Pancreas (tissue), 10 donors: ENCODE data around the gene MAMDC4. TPM values are rescaled to one million over a fixed set of nuclear protein-coding genes. Genes with fewer than 3 reads are reported as not detected.
A peak's percentile ranks its signal among the peaks of the same experiment; 100 is the strongest.
"Not testable (repeated sequence)": the region's sequence is repeated elsewhere in the genome, so short reads cannot be mapped to it uniquely, and the experiment has no call there.

Experiments used
- ATAC-seq, 4 donors: fragments of 200-7000 bp; cut with Tn5 transposase; one replicate each; pipeline versions ENCODE4 v1.8.0 to v1.9.1; 2020; ENCODE audit warnings: mild to moderate bottlenecking in 4 of 4, moderate library complexity in 4 of 4
- DNase-seq, 6 donors: peaks; one replicate each; pipeline ENCODE4 v3.0.0-alpha.2; 2020
- FAIRE-seq: peaks from 2 replicates; lab custom pipeline; 2012; peaks lifted over from hg19 to GRCh38; lab: Jason Lieb, UNC
- H3K27ac ChIP-seq, 4 donors: fragments of 200-600 bp; sonication (generic); 1 replicate in 3 of 4; 2 replicates in 1 of 4; pipeline versions ENCODE4 v1.5.0 to v1.8.0; 2020
- H3K27me3 ChIP-seq, 4 donors: fragments of 200-600 bp; one replicate each; pipeline ENCODE4 v1.8.0; 2021
- H3K36me3 ChIP-seq, 3 donors: fragments of 200-600 bp; sonication (generic) in 1 of 3; one replicate each; pipeline versions ENCODE4 v1.5.0 to v1.8.0; 2020 to 2021
- H3K4me1 ChIP-seq, 3 donors: fragments of 200-600 bp; one replicate each; pipeline ENCODE4 v1.8.0; 2021
- H3K4me3 ChIP-seq, 4 donors: fragments of 200-600 bp; sonication (generic) in 2 of 4; one replicate each; pipeline versions ENCODE4 v1.5.0 to v1.8.0; 2020 to 2021
- H3K9me3 ChIP-seq, 4 donors: fragments of 200-600 bp; one replicate each; pipeline ENCODE4 v1.8.0; 2021
- WGBS, 2 donors: extraction: QIAGEN DNeasy Blood & Tissue Kit; methylation state at CpG; one replicate each; pipeline ENCODE4 v1.1.7; 2013; 5-methylcytosine and 5-hydroxymethylcytosine counted together
- intact Hi-C, 3 donors: fragments of 100-400 bp; cut with DNase I; formaldehyde crosslinking; loops; one replicate each; pipeline versions ENCODE4 v1.11.1 to v1.14.2; 2022
- polyA plus RNA-seq, 2 donors: library from polyadenylated mRNA; stranded (reverse); fragments of 200-250 nt; gene quantifications; one replicate each; pipeline ENCODE4 v1.2.3, GENCODE V29; 2013
- total RNA-seq, 6 donors: library from RNA; stranded (reverse); fragmentation: NEBNext Ultra II Directional in 4 of 6; extraction: Animal tissue kit (Norgen Biotek cat#: 25700) in 4 of 6; gene quantifications; one replicate each; pipeline versions ENCODE4 v1.2.1 to v1.2.4, GENCODE V29; 2021 to 2023
- TF ChIP-seq, protein P1 (sequence below), 4 donors: fragments of 200-600 bp; sonication (generic) in 3 of 4; IDR thresholded peaks; one replicate each; pipeline versions ENCODE4 v1.5.0 to v1.8.0; 2021; ENCODE audit warnings: antibody characterized with exemption in 4 of 4
- donor health status: healthy with polysubstance abuse.
- donor health status: DM: no; HTN: no; CAD: no; lungs with moderate emphysema.
- donor health status: DM: no; HTN: no; CAD: no.
- donor health status: control.
- donor health status: control.
- donor health status: Bipolar disorder and iron deficiency.
- donor health status: DM: yes; HTN: yes; CAD: no.
- donor health status: DM: no; HTN: no; CAD: no.
- donor health status: DM: no; HTN: no; CAD: no.
- donor health status: DM: yes; HTN: yes; CAD: no.

MAMDC4 gene
- total and polyA plus RNA-seq, 8 donors, result 3.0 to 38.6 (median 5.4) TPM

DNA sequence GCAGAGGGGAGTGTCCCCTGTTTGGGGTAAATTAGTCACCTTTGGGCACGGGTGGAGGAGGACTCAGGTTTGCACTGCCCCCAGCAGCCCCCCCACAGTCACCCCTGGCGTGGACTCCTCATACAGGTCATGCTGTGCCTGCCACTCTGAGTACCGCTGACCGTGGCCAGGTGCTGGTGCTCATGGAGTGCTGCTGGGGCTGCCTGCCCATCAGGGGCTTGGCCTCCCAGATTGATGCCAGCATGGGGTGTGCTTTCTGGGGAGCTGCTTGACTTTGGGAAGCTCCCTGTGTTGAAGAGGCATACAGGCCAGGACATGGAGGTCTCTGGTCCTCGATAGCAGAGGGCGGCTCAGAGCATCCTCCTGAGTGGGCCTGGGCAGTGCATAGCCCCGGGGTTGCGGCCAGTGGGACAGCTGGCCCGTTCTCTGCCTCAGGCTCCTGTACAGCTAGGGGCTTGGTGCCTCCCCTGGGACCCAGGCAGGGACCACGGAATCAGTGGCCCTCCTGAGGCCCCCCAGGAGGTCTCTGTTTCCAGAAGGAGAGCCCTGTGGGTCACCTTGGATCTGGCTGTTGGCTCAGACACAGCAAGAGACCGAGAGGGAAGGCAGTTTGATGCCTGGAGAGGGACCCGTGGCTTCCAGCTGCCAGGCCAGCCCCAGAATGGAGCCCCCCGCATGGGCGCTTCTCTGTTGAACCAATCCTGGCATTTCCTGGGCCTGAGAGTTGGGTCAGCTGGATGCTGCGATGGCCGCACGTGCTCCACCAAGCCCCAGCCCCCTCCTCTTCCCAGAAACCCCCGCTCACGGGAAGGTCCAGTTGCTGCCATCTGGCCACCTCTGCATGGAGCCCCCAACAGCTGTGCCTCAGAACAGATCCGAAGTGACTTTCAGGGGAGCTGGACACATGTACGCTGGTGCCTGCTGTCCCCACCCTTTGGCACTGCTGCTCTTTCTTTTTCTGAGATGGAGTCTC lies 15.9 kb upstream of the MAMDC4 start:
- intact Hi-C loops, result no loop called here
- Histone ChIP-seq H3K4me3 (no peak overlapping the region), H3K27ac (no peak overlapping the region), H3K4me1 (peaks cover 7 to 8% (median 7%) of the 10 kb centered on the region in 3 donors), H3K9me3 (no peaks in the 10 kb centered on the region), H3K27me3 (no peaks in the 10 kb centered on the region), H3K36me3 (peaks cover 0 to 22% (median 0%) of the 10 kb centered on the region in 3 donors)
- DNase-seq (peak in 4 of 6 donors; percentile 6 to 78 (median 22)), ATAC-seq (no peak), FAIRE-seq (no peak)
- TF ChIP-seq, protein P1, sequence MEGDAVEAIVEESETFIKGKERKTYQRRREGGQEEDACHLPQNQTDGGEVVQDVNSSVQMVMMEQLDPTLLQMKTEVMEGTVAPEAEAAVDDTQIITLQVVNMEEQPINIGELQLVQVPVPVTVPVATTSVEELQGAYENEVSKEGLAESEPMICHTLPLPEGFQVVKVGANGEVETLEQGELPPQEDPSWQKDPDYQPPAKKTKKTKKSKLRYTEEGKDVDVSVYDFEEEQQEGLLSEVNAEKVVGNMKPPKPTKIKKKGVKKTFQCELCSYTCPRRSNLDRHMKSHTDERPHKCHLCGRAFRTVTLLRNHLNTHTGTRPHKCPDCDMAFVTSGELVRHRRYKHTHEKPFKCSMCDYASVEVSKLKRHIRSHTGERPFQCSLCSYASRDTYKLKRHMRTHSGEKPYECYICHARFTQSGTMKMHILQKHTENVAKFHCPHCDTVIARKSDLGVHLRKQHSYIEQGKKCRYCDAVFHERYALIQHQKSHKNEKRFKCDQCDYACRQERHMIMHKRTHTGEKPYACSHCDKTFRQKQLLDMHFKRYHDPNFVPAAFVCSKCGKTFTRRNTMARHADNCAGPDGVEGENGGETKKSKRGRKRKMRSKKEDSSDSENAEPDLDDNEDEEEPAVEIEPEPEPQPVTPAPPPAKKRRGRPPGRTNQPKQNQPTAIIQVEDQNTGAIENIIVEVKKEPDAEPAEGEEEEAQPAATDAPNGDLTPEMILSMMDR (IDR thresholded peaks at IDR 0.05), result no peak
- WGBS, 2 donors, result 86 to 88% methylated on average over 21 of the region's 21 CpGs

DNA sequence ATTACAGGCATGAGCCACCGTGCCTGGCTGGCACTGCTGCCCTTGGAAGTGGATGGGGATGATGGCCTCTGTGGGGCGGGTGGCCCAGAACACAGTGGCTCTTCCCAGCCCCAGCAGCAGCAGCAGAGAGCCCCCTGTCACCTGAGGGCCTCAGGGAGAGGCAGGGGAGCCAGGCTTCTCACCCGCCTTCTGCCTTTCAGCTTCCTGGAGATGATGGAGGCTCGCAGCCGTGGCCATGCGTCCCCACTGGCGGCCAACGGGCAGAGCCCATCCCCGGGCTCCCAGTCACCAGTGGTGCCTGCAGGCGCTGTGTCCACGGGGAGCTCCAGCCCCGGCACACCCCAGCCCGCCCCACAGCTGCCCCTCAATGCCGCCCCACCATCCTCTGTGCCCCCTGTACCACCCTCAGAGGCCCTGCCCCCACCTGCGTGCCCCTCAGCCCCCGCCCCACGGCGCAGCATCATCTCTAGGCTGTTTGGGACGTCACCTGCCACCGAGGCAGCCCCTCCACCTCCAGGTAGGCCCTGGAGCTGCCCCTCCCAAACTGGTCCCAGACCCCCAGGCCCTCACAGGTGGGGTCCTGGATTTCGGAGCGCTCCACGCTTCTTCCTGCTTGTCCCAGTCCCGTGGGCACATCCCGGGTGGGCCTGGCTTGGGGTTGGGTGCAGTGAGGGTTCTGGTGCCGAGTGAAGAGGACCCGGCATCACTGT lies 14.8 kb upstream of the MAMDC4 start:
- ATAC-seq, result no peak
- no peak for FAIRE-seq
- no peak overlapping the region for H3K4me3 ChIP-seq
- DNase-seq, result peak in 3 of 6 donors; percentile 4 to 84 (median 43)
- no peaks in the 10 kb centered on the region for H3K27me3 ChIP-seq
- H3K36me3 ChIP-seq, result peaks cover 0 to 14% (median 0%) of the 10 kb centered on the region in 3 donors
- 89 to 91% methylated on average over 24 to 27 of the region's 27 CpGs for WGBS, 2 donors
- H3K27ac ChIP-seq, result no peak overlapping the region
- no peaks in the 10 kb centered on the region for H3K9me3 ChIP-seq
- TF ChIP-seq, protein P1 (IDR thresholded peaks at IDR 0.05), result no peak
- intact Hi-C loops, result no loop called here
- H3K4me1 ChIP-seq, result peaks cover 15 to 19% (median 17%) of the 10 kb centered on the region in 3 donors

DNA sequence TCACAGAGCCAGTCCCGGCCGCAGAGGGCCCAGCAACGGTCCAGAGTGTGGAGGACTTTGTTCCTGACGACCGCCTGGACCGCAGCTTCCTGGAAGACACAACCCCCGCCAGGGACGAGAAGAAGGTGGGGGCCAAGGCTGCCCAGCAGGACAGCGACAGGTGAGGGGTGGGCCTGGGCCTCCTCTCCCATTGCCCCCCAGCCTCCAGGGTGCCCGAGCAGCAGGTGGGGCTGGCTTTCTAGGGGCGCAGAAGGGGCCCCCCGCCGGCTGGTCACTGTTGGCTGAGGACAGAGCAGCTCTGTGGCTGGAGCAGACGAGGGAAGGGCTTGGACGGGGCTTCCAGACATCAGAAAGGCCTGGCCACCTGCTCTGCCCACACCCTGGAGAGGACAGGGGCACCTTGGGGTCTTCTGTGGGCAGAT lies 14.3 kb upstream of the MAMDC4 start:
- ATAC-seq, H3K27me3 ChIP-seq, H3K27ac ChIP-seq, H3K4me3 ChIP-seq, FAIRE-seq, H3K9me3 ChIP-seq, intact Hi-C loops: not testable (repeated sequence)
- DNase-seq, result peak in 2 of 6 donors; percentile 6 to 15
- Histone ChIP-seq H3K36me3 (peaks cover 0 to 12% (median 0%) of the 10 kb centered on the region in 3 donors), H3K4me1 (peaks cover 15 to 20% (median 19%) of the 10 kb centered on the region in 3 donors)
- 87 to 94% methylated on average over 13 to 15 of the region's 15 CpGs for WGBS, 2 donors

DNA sequence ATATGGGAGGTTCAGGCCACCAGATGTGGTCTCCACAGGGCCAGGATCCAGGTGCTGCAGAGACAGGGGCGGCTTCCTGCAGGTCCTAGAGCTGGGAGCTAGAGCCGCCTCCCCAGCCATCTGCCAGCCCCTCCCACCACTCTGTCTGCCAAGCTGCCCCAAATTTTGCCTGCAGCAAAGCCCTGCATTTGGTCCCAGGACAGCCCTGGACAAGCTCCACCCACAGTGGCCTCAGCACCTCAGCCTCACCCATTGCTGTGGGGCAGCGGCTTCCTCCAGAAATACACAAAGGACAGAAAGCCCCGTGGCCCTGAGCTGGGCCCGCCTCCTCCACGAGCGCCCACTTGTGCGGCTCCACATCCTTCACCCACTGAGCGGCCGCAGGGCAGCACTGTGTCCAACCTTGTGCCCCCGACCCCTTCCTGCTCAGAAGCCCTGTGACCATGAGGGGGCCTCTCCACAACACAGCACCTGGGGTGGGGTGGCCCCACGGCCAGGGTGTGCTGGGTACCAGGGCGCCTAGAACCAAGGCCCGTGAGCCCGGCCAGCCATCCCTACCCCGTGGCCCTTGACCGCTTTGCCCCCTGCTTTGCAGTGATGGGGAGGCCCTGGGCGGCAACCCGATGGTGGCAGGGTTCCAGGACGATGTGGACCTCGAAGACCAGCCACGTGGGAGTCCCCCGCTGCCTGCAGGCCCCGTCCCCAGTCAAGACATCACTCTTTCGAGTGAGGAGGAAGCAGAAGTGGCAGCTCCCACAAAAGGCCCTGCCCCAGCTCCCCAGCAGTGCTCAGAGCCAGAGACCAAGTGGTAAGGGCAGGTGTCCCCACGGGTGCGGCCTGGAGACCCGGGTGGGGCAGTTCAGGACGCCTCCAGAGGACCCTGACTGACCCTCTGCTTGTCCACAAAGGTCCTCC lies 13.6 kb upstream of the MAMDC4 start:
- intact Hi-C loops, result no loop called here
- FAIRE-seq (no peak), DNase-seq (peak in 4 of 6 donors; percentile 21 to 72 (median 38)), ATAC-seq (no peak)
- TF ChIP-seq, protein P1 (IDR thresholded peaks at IDR 0.05), result no peak
- no peaks in the 10 kb centered on the region for H3K9me3 ChIP-seq
- peaks cover 21 to 26% (median 26%) of the 10 kb centered on the region in 3 donors for H3K4me1 ChIP-seq
- no peaks in the 10 kb centered on the region for H3K27me3 ChIP-seq
- no peak overlapping the region for H3K4me3 ChIP-seq
- 84% methylated on average over 29 of the region's 29 CpGs for WGBS, 2 donors
- H3K36me3 ChIP-seq, result peaks cover 0 to 12% (median 0%) of the 10 kb centered on the region in 3 donors
- no peak overlapping the region for H3K27ac ChIP-seq
